GM20000 (cell line): Measurements from ENCODE around the gene ANO6.

Source experiments
- DNase-seq: peaks from one replicate; pipeline ENCODE4 v3.0.0; 2012; ENCODE audit warnings: low spot score
- TF ChIP-seq, protein P1 (sequence below): IDR thresholded peaks from 2 replicates; pipeline ENCODE4 v1.5.1; 2012; ENCODE audit warnings: mild to moderate bottlenecking, control low read depth; ENCODE audit errors: extremely low read depth, missing control alignments

ANO6 gene

GRCh38 chr12:45434094-45434493, 218.2 kb downstream of the ANO6 start:
- DNase-seq: no peak
- TF ChIP-seq, protein P1, sequence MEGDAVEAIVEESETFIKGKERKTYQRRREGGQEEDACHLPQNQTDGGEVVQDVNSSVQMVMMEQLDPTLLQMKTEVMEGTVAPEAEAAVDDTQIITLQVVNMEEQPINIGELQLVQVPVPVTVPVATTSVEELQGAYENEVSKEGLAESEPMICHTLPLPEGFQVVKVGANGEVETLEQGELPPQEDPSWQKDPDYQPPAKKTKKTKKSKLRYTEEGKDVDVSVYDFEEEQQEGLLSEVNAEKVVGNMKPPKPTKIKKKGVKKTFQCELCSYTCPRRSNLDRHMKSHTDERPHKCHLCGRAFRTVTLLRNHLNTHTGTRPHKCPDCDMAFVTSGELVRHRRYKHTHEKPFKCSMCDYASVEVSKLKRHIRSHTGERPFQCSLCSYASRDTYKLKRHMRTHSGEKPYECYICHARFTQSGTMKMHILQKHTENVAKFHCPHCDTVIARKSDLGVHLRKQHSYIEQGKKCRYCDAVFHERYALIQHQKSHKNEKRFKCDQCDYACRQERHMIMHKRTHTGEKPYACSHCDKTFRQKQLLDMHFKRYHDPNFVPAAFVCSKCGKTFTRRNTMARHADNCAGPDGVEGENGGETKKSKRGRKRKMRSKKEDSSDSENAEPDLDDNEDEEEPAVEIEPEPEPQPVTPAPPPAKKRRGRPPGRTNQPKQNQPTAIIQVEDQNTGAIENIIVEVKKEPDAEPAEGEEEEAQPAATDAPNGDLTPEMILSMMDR: no peak

DNA sequence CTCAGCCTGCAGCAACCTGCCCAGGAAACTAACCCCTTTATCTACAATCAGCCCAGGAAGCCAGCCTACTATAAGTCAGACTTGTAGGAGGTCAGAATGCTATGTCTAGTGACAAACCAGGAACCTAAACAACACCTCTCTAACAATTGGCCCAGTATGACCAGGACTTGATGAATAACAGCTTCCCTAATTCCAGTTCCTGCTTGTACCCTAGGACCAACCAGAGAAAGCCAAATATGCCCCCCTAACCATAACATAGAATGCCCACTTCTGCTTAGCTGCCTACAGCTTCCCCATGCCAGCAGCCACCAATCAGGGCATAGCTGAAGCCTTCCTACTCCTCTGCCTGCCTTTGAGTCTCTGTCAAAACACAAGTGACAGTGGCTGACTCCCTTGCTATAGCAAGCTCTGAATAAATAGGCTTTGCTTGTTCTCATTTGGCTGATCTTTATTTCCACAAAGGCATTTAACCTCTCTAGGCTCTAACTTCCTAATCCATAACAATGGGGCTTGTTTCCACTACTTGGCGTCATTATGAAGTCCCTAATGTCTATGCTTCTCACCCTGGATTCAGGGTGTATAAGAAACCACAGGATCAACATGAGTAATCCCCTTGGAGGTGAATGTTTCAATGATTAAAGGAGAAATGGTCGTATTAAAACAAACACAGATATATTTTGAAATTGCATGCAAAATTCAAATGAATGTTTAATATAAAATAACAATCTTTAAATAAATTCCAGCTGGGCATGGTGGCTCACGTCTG, 220.2 kb downstream of the ANO6 start:
- TF ChIP-seq, protein P1: no peak
- no peak for DNase-seq

DNA sequence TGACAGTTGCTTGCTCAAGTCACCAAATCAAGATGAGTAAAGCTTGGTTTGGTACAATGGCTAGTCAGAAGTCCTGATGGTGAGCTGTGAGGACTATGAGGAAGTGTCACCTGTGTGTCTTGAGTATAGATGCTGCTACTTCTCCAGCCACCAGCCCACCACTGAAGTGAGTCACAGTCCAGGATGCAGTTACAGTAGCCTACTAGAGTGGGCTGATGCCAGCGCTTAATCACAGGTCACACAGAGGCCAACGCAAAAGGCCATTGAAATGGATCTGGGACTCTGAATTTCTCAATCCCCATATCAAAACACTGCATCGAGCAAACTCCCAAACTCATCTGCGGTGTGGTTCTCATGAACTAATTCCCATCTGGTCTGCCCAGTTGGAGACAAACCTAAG, 223.1 kb downstream of the ANO6 start:
- DNase-seq: no peak
- TF ChIP-seq, protein P1: no peak

GRCh38 chr12:45446013-45446412, 230.1 kb downstream of the ANO6 start:
- no peak for DNase-seq
- TF ChIP-seq, protein P1: no peak

DNA sequence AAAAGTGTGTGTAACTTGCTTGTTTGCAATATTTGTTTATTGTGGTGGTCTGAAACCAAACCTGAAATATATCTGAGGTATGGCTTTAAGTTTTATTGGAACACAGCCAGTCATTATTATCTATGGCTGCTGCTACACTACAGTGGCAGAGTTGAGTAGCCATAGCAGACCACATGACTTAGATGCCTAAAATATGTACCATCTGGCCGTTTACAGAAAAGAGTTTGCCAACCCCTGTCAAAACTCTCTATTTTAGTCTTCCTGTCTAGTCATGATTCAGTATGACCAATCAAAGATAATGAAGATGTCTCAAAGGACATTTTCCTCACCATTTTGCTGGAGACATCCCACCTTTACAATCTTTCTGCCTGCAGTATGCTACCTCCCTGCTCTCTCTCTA, 242.3 kb downstream of the ANO6 start:
- DNase-seq: no peak
- TF ChIP-seq, protein P1: no peak

- no peak for DNase-seq
- TF ChIP-seq, protein P1: no peak
These were observed 243.2 kb downstream of the ANO6 start for GRCh38 chr12:45458854-45459807.

- TF ChIP-seq, protein P1: no peak
These were observed 246.6 kb downstream of the ANO6 start for GRCh38 chr12:45462506-45462905.

More at GRCh38 chr12:45462506-45462905, 246.6 kb downstream of the ANO6 start:
- DNase-seq: no peak
